ENCODE results near the gene DGKZ. TPM values are rescaled to one million over a fixed set of nuclear protein-coding genes. Genes with fewer than 3 reads are reported as not detected.

The DGKZ gene
- total RNA-seq, 1 donor from 2014 or later = 123 TPM

- Histone ChIP-seq H3K9me3 (no peaks in the 10 kb centered on the region), H3K27ac (no peak overlapping the region), H3K4me1 (peaks cover 12 to 17% of the 10 kb centered on the region in 2 donors), H3K4me3 (no peak overlapping the region), H3K27me3 (peaks cover 23% of the 10 kb centered on the region), H3K36me3 (no peaks in the 10 kb centered on the region)
- intact Hi-C loops (cut with DNase I) = loop anchor here (10.0 kb wide), 1 partner anchor 228 kb away; the partner anchor contains the start of genes ATG13 and HARBI1
- TF ChIP-seq CTCF (IDR thresholded peaks at IDR 0.05) = no peak
- no peak for DNase-seq (ENCODE audit: low spot score in 2 of 2)
Observed at GRCh38 chr11:46386674-46387073, 39.4 kb downstream of the DGKZ start.

DNA sequence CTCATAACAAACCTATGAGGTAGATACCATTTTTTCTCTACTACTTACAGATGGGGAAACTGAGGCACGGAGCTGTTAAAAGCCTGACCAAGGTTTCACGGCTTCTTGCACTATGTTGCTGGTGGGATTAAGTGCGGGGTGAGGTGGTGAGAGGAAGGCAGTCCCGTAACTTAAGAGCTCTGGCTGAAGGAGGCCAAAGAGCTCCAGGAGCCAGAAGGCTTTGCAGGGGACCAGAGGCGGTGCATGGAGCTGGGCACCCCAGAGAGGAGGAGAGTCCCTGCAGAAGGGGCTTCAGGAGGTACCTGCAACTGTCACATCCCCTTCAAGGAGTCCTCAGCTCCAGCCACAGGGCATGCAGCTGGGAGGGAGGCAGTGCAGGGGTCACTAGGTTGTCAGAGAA lies 40.2 kb downstream of the DGKZ start:
- Histone ChIP-seq H3K27ac (no peak overlapping the region), H3K9me3 (no peaks in the 10 kb centered on the region), H3K36me3 (no peaks in the 10 kb centered on the region), H3K4me1 (peaks cover 10 to 18% of the 10 kb centered on the region in 2 donors), H3K27me3 (peaks cover 22% of the 10 kb centered on the region), H3K4me3 (no peak overlapping the region)
- intact Hi-C loops (cut with DNase I) = loop anchor here (10.0 kb wide), 1 partner anchor 227 kb away; the partner anchor contains the start of genes ATG13 and HARBI1
- no peak for TF ChIP-seq CTCF (IDR thresholded peaks at IDR 0.05)
- DNase-seq (ENCODE audit: low spot score in 2 of 2) = no peak

DNA sequence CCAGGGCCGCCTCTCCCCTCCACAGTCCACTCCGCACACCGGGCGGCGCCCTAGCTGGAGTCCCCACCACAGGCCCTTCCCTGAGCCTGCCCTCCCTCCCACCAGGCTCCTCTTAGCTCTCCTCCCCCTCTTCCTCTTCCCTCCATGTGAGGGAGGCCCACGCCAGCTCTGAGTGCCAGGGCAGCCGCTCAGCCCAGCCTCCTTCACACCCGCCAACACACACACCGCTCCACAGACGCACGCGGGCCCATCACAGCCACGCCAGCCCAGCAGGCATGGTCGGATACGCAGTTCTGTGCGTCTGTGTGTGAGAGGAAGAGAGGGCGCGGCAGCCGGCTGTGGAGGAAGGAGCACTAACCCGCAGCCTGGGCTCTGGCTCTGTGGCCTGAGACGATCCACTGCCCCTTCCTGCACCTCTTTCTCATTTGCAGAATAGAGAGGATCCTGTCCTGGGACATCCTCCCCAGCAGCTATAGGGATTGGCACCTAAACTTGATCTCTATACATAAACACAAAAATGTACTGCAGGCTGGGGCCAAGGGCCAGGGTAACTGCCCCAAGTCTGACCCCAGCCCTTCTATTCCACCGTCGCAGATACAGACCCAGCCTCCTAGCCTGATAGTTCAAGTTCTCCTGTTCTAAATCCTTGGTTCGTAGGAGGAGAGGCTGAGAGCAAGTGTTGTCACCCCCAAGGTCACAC lies 40.8 kb downstream of the DGKZ start:
- H3K4me3 ChIP-seq = no peak overlapping the region

GRCh38 chr11:46388619-46389449 lies 41.6 kb downstream of the DGKZ start:
- Histone ChIP-seq H3K27me3 (peaks cover 16% of the 10 kb centered on the region), H3K27ac (no peak overlapping the region), H3K4me1 (peaks cover 14 to 21% of the 10 kb centered on the region in 2 donors), H3K9me3 (no peaks in the 10 kb centered on the region), H3K4me3 (no peak overlapping the region), H3K36me3 (no peaks in the 10 kb centered on the region)
- intact Hi-C loops (cut with DNase I) = loop anchor here (10.0 kb wide), 1 partner anchor 226 kb away; the partner anchor contains the start of genes ATG13 and HARBI1
- TF ChIP-seq CTCF (IDR thresholded peaks at IDR 0.05) = no peak
- DNase-seq (ENCODE audit: low spot score in 2 of 2) = no peak

More for the DNA sequence above, 40.8 kb downstream of the DGKZ start:
- no peaks in the 10 kb centered on the region for H3K36me3 ChIP-seq
- H3K9me3 ChIP-seq = no peaks in the 10 kb centered on the region
- TF ChIP-seq CTCF (IDR thresholded peaks at IDR 0.05) = no peak
- peaks cover 14 to 21% of the 10 kb centered on the region in 2 donors for H3K4me1 ChIP-seq
- intact Hi-C loops (cut with DNase I) = loop anchor here (10.0 kb wide), 1 partner anchor 227 kb away; the partner anchor contains the start of genes ATG13 and HARBI1
- H3K27me3 ChIP-seq = peaks cover 16% of the 10 kb centered on the region
- no peak overlapping the region for H3K27ac ChIP-seq
- DNase-seq (ENCODE audit: low spot score in 2 of 2) = no peak

DNA sequence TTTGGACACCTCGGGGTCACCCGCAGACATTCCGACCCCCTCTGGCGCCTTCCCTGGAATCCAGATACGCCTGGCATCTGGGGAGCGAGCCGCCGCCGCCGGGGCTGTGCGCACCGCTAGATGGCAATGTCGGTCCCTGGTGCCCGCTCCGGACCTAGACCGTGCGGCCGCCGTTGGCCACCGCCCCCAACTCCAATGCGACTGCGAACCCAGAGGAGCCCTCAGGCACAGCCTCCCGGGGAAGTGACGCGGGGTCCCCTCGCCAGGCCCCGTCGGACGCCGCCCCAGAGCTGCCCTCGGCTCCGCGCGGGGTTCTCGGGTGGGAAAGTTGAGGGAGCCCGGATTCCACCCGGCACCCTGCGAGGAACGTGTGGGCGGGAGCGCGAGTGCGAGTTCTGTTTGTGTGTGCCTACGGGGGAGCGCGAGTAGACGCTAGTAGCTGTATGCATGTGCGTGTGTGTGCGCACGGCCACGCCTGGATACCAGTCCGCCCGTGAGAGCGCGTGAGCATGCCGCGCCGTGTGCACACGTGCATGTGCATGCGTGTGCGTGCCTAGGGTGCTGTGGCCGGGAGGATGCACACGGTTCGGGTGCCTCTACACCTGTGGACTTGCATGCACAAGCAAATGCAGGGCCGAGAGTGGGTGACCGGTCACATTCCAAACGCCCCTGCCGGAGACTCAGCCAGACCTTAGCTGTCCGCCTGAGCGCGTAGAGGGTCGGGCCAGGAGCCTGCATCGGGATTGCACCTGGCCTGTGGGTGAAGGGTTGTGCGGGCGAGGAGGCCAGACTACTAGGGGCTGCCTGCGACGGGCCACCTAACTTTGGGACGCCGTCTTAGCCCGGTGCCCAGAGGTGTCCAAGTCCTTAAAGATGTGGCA lies 42.4 kb downstream of the DGKZ start:
- TF ChIP-seq CTCF (IDR thresholded peaks at IDR 0.05) = peak; percentile 63 to 83 (median 67)
- H3K27ac ChIP-seq = no peak overlapping the region
- H3K36me3 ChIP-seq = no peaks in the 10 kb centered on the region
- peaks cover 14 to 21% of the 10 kb centered on the region in 2 donors for H3K4me1 ChIP-seq
- H3K9me3 ChIP-seq = no peaks in the 10 kb centered on the region
- intact Hi-C loops (cut with DNase I) = loop anchor here (5.0 to 10.0 kb wide), 2 partner anchors 148 to 225 kb away; partner anchors contain the start of genes ATG13 and HARBI1
- H3K27me3 ChIP-seq = peaks cover 16% of the 10 kb centered on the region
- peak in 1 of 2 donors; percentile 76 for DNase-seq (ENCODE audit: low spot score in 2 of 2)
- H3K4me3 ChIP-seq = peak overlapping the region; percentile 7 to 58
